ENCODE data around the gene MMUT.

Gene MMUT

DNA sequence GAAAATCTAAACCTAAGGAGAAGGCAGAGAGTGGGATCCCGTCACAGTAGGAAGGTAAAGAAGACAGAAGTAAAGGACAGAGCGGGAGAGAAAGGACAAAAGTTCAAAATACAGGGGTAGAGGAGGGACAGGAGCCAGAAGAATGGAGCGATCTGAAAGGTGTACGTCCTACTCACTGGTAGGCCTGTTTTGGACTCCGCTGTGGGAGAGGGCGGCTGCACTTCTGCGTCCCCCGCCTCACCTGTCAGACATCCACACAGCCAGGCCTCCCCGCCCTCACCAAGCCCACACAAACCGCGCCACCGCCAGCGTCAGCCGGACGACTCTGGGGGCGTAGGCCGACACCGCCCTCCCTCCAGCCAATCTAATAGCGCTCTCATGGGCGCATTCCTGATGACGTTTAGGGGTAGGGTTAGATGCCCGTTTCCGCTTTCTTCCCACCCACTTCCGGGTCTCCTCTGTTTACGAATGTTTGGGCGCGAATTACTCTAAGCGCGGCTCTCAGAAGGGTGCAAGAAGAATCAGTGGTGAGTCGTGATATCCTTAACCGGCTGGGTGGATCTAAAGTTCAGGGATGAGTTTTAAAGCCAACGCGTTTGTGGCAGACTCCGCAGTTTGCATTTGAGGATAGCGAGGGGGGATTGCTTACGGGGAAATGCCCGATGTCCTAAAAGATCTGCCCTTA lies at the start of gene MMUT, which contains the start of gene CENPQ:
Gene MMUT (minus strand): TSS at position 327 of the 685 bp plus-strand sequence. CDS start 3,787 bp downstream, outside the sequence.
Gene CENPQ (plus strand): TSS at position 444 of the 685 bp plus-strand sequence. CDS start 6,807 bp downstream, outside the sequence.
- Histone ChIP-seq H4K20me1 (ENCODE audit: insufficient read depth, low read length) (peaks cover 10% of the 10 kb centered on the region), H3K27ac (ENCODE audit: low read length) (peak within 1 kb of the TSS; percentile 89), H3K9me3 (ENCODE audit: insufficient read depth, low read length, severe bottlenecking) (no peaks in the 10 kb centered on the region), H3K79me2 (ENCODE audit: insufficient read depth, low read length) (peaks cover 84% of the 10 kb centered on the region), H3K36me3 (ENCODE audit: insufficient read depth, low read length) (peaks cover 10% of the 10 kb centered on the region; the same call in 1 of the 2 replicates), H3K4me1 (ENCODE audit: insufficient read depth, low read length) (peaks cover 49% of the 10 kb centered on the region), H2AFZ (ENCODE audit: low read depth, low read length) (peak within 1 kb of the TSS; percentile 92), H3K9ac (ENCODE audit: low read depth, low read length) (peak within 1 kb of the TSS; percentile 76), H3K4me3 (ENCODE audit: low read depth in 1 of 2, low read length in 2 of 2) (peak within 1 kb of the TSS; percentile 89 to 93), H3K4me2 (ENCODE audit: insufficient read depth, low read length) (peak within 1 kb of the TSS; percentile 82), H3K27me3 (ENCODE audit: insufficient read depth, low read length, poor library complexity) (no peaks in the 10 kb centered on the region)
- no peak for TF ChIP-seq CTCF (IDR thresholded peaks at IDR 0.05; ENCODE audit: borderline replicate concordance, extremely low read depth, low read length, poor library complexity, severe bottlenecking)
- no peak for TF ChIP-seq EZH2 (IDR thresholded peaks at IDR 0.05; ENCODE audit: borderline replicate concordance, low read depth, low read length, severe bottlenecking)
- DNase-seq (peak; percentile 92), ATAC-seq (ENCODE audit: insufficient read depth, low read depth) (peak; percentile 97)

- no peaks in the 10 kb centered on the region for H3K79me2 ChIP-seq (ENCODE audit: insufficient read depth, low read length)
- no peak overlapping the region for H3K4me2 ChIP-seq (ENCODE audit: insufficient read depth, low read length)
- H3K9ac ChIP-seq (ENCODE audit: low read depth, low read length) = no peak overlapping the region
- H3K4me3 ChIP-seq (ENCODE audit: low read depth in 1 of 2, low read length in 2 of 2) = no peak overlapping the region
- H3K4me1 ChIP-seq (ENCODE audit: insufficient read depth, low read length) = no peaks in the 10 kb centered on the region
- no peak overlapping the region for H2AFZ ChIP-seq (ENCODE audit: low read depth, low read length)
- H3K27me3 ChIP-seq (ENCODE audit: insufficient read depth, low read length, poor library complexity) = peaks cover 3% of the 10 kb centered on the region
- H4K20me1 ChIP-seq (ENCODE audit: insufficient read depth, low read length) = no peaks in the 10 kb centered on the region
- ATAC-seq (ENCODE audit: insufficient read depth, low read depth) (no peak), DNase-seq (no peak)
- no peaks in the 10 kb centered on the region for H3K36me3 ChIP-seq (ENCODE audit: insufficient read depth, low read length)
- TF ChIP-seq CTCF (IDR thresholded peaks at IDR 0.05; ENCODE audit: borderline replicate concordance, extremely low read depth, low read length, poor library complexity, severe bottlenecking) (no peak), EZH2 (IDR thresholded peaks at IDR 0.05; ENCODE audit: borderline replicate concordance, low read depth, low read length, severe bottlenecking) (no peak)
- H3K27ac ChIP-seq (ENCODE audit: low read length) = no peak overlapping the region
- no peaks in the 10 kb centered on the region for H3K9me3 ChIP-seq (ENCODE audit: insufficient read depth, low read length, severe bottlenecking)
Observed at GRCh38 chr6:49509342-49509741, 46.3 kb upstream of the MMUT start.

- no peak overlapping the region for H3K4me3 ChIP-seq (ENCODE audit: low read depth in 1 of 2, low read length in 2 of 2)
Observed at GRCh38 chr6:49506569-49507111, 43.6 kb upstream of the MMUT start.

More at GRCh38 chr6:49506569-49507111, 43.6 kb upstream of the MMUT start:
- H4K20me1 ChIP-seq (ENCODE audit: insufficient read depth, low read length) = no peaks in the 10 kb centered on the region
- H2AFZ ChIP-seq (ENCODE audit: low read depth, low read length) = no peak overlapping the region
- ATAC-seq (ENCODE audit: insufficient read depth, low read depth) (no peak), DNase-seq (no peak)
- TF ChIP-seq CTCF (IDR thresholded peaks at IDR 0.05; ENCODE audit: borderline replicate concordance, extremely low read depth, low read length, poor library complexity, severe bottlenecking) = no peak
- TF ChIP-seq EZH2 (IDR thresholded peaks at IDR 0.05; ENCODE audit: borderline replicate concordance, low read depth, low read length, severe bottlenecking) = no peak
- no peak overlapping the region for H3K4me2 ChIP-seq (ENCODE audit: insufficient read depth, low read length)
- H3K9me3 ChIP-seq (ENCODE audit: insufficient read depth, low read length, severe bottlenecking) = no peaks in the 10 kb centered on the region
- H3K9ac ChIP-seq (ENCODE audit: low read depth, low read length) = no peak overlapping the region
- H3K79me2 ChIP-seq (ENCODE audit: insufficient read depth, low read length) = no peaks in the 10 kb centered on the region
- H3K4me1 ChIP-seq (ENCODE audit: insufficient read depth, low read length) = no peaks in the 10 kb centered on the region
- H3K36me3 ChIP-seq (ENCODE audit: insufficient read depth, low read length) = no peaks in the 10 kb centered on the region
- H3K27me3 ChIP-seq (ENCODE audit: insufficient read depth, low read length, poor library complexity) = no peaks in the 10 kb centered on the region
- no peak overlapping the region for H3K27ac ChIP-seq (ENCODE audit: low read length)
